Measurements from ENCODE around the gene GLT1D1. TPM values are rescaled to one million over a fixed set of nuclear protein-coding genes. Genes with fewer than 3 reads are reported as not detected.

The GLT1D1 gene
- total and polyA plus RNA-seq, 2 experiments from 2014 or later: 1.4 to 4.4 TPM

GRCh38 chr12:128908254-128908653 lies 55.0 kb downstream of the GLT1D1 start:
- Mint-ChIP-seq H3K27me3 (ENCODE audit: insufficient read depth, low read depth, poor library complexity) (peaks cover 3% of the 10 kb centered on the region), H3K27ac (no peak overlapping the region), H3K9me3 (peaks cover 74% of the 10 kb centered on the region), H3K4me3 (no peak overlapping the region), H3K4me1 (no peaks in the 10 kb centered on the region), H3K36me3 (ENCODE audit: low read depth) (peaks cover 19% of the 10 kb centered on the region)
- no peak overlapping the region for H3K27ac ChIP-seq (ENCODE audit: low read depth)
- DNase-seq (ENCODE audit: low spot score) (no peak), ATAC-seq (no peak)
- H3K4me3 ChIP-seq: no peak overlapping the region
- H3K79me2 ChIP-seq (replicated peaks; ENCODE audit: insufficient read depth): no peaks in the 10 kb centered on the region
- no peak overlapping the region for H2AFZ ChIP-seq
- TF ChIP-seq CTCF (conservative IDR thresholded peaks at IDR 0.05; ENCODE audit: low read depth in 2 of 2): no peak
- TF ChIP-seq STAT1 (IDR thresholded peaks at IDR 0.05; ENCODE audit: unreplicated experiment): no peak
- no peak for TF ChIP-seq NANOG (IDR thresholded peaks at IDR 0.05; ENCODE audit: borderline replicate concordance)
- no peak for TF ChIP-seq ZNF331 (CRISPR knock-in tag; IDR thresholded peaks at IDR 0.05; ENCODE audit: low read depth)
- no peak for TF ChIP-seq JUNB (IDR thresholded peaks at IDR 0.05; ENCODE audit: unreplicated experiment)
- no peak for TF ChIP-seq POLR2AphosphoS5 (IDR thresholded peaks at IDR 0.05; ENCODE audit: low read depth)
- no peak for TF ChIP-seq CREB1 (CRISPR knock-in tag; IDR thresholded peaks at IDR 0.05; ENCODE audit: low read depth)
- TF ChIP-seq, protein P1, sequence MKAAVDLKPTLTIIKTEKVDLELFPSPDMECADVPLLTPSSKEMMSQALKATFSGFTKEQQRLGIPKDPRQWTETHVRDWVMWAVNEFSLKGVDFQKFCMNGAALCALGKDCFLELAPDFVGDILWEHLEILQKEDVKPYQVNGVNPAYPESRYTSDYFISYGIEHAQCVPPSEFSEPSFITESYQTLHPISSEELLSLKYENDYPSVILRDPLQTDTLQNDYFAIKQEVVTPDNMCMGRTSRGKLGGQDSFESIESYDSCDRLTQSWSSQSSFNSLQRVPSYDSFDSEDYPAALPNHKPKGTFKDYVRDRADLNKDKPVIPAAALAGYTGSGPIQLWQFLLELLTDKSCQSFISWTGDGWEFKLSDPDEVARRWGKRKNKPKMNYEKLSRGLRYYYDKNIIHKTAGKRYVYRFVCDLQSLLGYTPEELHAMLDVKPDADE (IDR thresholded peaks at IDR 0.05): no peak
- no peak for TF ChIP-seq ZNF114 (CRISPR knock-in tag; IDR thresholded peaks at IDR 0.05)
- TF ChIP-seq EZH2phosphoT487 (IDR thresholded peaks at IDR 0.05; ENCODE audit: unreplicated experiment): no peak
- TF ChIP-seq, protein P2, sequence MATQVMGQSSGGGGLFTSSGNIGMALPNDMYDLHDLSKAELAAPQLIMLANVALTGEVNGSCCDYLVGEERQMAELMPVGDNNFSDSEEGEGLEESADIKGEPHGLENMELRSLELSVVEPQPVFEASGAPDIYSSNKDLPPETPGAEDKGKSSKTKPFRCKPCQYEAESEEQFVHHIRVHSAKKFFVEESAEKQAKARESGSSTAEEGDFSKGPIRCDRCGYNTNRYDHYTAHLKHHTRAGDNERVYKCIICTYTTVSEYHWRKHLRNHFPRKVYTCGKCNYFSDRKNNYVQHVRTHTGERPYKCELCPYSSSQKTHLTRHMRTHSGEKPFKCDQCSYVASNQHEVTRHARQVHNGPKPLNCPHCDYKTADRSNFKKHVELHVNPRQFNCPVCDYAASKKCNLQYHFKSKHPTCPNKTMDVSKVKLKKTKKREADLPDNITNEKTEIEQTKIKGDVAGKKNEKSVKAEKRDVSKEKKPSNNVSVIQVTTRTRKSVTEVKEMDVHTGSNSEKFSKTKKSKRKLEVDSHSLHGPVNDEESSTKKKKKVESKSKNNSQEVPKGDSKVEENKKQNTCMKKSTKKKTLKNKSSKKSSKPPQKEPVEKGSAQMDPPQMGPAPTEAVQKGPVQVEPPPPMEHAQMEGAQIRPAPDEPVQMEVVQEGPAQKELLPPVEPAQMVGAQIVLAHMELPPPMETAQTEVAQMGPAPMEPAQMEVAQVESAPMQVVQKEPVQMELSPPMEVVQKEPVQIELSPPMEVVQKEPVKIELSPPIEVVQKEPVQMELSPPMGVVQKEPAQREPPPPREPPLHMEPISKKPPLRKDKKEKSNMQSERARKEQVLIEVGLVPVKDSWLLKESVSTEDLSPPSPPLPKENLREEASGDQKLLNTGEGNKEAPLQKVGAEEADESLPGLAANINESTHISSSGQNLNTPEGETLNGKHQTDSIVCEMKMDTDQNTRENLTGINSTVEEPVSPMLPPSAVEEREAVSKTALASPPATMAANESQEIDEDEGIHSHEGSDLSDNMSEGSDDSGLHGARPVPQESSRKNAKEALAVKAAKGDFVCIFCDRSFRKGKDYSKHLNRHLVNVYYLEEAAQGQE (IDR thresholded peaks at IDR 0.05; ENCODE audit: unreplicated experiment): no peak
- no peak for TF ChIP-seq EZH2 (IDR thresholded peaks at IDR 0.05; ENCODE audit: low read depth, unreplicated experiment)
- TF ChIP-seq ZNF462 (CRISPR knock-in tag; IDR thresholded peaks at IDR 0.05): no peak
- no peaks in the 10 kb centered on the region for H3F3A ChIP-seq (replicated peaks; ENCODE audit: low read depth)
- no peaks in the 10 kb centered on the region for H3K36me3 ChIP-seq (ENCODE audit: insufficient read depth)
- H4K20me1 ChIP-seq (replicated peaks; ENCODE audit: insufficient read depth): no peaks in the 10 kb centered on the region
- no peak overlapping the region for H3K4me2 ChIP-seq
- H3K9me2 ChIP-seq (ENCODE audit: insufficient read depth): no peaks in the 10 kb centered on the region
- no peaks in the 10 kb centered on the region for H3K4me1 ChIP-seq (ENCODE audit: insufficient read depth)
- H3K27me3 ChIP-seq (ENCODE audit: insufficient read depth): no peaks in the 10 kb centered on the region
